ENCODE results near the gene DEFB123. TPM values are rescaled to one million over a fixed set of nuclear protein-coding genes. Genes with fewer than 3 reads are reported as not detected.
"Not testable (repeated sequence)": the region's sequence is repeated elsewhere in the genome, so short reads cannot be mapped to it uniquely, and the experiment has no call there.

The DEFB123 gene, protein sequence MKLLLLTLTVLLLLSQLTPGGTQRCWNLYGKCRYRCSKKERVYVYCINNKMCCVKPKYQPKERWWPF
- not detected for total RNA-seq

DNA sequence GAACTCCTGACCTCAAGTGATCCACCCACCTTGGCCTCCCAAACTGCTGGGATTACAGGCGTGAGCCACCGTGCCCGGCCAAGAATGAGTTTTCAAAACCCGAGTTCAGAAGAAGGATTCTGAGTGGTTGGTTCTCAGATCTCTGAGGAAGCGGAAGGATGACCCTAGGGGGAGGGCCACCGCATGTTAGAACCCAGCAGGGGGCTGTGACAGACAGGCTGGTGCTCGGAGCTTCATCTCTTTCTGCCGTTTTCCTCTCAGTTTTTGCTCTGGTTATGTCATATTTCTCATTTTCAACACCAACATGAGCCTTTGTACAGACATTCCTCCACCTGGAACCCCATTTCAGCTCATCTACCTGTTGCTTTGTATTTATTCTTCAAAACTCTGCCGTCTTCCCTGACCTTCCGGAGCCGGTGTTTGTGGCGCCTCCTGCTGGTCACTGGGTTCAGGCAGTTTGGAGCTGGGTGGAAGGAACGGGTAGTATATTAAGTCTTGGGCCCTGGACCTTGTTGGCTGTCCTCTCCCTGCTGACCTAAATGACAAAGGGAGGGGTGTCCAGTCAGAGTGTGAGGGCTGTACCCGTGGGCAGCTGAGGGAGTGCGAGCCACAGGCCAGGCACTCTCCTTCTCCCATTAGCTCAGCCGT is at the start of gene DEFB123:
DEFB123 (plus strand) TSS at position 621 of the 648 bp plus-strand sequence. CDS start 67 bp downstream, outside the sequence.
- DNase-seq: no peak

DNA sequence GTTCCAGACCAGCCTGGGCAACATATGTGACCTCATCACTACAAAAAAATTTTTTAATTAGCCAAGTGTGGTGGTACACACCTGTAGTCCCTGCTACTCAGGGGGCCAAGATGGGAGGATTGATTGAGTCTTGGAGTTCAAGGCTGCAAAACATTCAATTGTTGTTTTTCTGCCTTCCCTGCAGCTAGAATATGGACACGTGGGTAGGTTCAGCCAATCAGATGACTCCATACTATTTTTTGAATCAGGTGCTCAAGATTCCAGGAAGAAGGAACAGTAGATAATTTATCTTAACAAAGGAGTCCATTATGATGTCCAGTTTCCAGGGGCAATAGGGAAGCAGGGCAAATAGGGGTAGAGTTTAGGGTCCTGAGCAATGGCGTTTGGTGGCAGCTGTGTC is 47.6 kb upstream of the DEFB123 start:
- no peak for DNase-seq

DNA sequence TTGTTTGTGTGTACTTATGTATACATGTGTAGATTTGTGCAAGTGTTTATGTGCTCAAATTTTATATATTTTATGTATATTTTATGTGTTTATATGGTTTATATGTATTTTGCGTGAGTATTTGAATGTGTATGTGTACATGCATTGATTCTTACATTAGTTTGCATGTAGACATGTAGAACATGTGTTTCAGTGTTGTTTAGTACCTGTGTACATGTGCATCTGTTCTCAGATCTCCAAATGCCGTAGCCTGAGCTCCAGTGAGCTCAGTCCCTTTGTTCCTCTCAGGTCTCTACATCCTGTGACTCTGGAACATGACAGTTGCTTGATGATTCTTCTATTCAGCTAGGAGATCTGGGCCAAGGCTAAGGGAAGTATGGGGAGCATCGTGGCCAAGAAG is 45.5 kb upstream of the DEFB123 start:
- no peak for DNase-seq

DNA sequence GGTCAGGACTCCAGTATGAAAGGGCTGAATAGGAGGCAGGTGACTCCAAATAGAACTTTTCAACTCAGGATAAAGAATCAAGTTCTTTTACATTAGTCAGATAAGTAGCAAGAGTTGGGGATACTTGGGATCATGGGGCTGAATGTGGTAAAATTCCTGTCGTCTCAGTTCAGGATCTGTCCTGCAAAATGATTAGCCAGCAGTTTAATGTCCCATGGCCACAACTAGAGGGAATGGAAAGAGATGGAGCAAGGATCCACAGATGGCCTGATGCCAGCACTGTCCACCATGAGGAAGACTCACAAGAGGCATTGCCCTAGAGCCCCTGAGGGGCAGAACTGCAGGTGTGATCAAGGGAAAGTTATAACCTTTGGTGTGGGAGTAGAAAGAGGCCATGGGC is 36.5 kb upstream of the DEFB123 start:
- no peak for DNase-seq

DNA sequence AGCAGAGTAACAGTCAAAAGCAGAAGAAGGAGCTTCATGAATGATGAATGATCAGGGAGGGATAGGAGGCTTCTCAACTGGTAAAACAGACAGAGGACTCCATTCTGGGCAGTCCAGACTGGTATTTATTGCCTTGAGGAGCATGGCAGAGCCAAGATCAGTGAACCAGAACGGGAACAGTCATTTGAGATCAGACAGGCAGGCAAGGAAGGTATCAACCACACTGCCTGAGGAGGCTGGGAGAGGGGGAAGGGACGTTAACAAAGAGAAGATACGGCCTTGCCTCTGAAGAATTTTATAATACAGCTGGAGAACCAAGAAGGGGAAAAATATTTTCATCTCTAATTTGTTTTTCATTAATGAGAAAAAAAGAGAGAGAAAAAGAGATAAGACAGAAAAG is 34.3 kb upstream of the DEFB123 start, which contains the start of gene DEFB121:
DEFB121 (minus strand) TSS at position 101 of the 400 bp plus-strand sequence; CDS start at position 38, 63 bp downstream.
- no peak for DNase-seq

DNA sequence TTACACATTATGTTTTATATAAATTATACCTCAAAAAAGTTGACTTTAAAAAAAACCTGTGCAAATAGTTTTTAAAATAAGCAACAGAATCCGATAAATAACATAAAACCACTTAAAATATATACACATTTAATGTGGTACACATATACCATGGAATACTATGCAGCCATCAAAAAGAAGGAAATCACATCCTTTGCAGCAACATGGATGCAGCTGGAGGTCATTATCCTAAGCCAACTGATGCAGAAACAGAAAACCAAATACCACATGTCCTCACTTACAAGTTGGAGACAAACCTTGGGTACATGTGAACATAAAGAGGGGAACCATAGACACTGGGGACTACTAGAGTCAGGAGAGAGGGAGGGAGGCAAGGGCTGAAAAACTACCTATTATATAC is 30.4 kb upstream of the DEFB123 start:
- no peak for DNase-seq

DNA sequence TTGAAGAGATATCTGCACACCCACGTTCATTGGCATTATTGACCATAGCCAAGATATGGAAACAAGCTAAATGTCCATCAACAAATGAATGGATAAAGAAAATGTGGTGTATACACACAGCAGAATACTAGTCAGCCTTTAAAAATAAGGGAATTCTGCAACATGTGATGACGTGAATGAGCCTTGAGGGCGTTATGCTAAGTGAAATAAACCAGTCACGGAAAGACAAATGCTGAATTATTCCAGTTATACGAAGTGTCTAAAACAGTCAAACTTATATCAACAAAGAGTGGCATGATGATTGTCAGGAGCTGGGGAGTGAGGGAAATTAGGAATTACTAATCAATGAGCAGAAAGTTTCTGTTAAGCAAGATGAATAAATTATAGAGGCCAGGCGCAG is 26.1 kb upstream of the DEFB123 start:
- no peak for DNase-seq

DNA sequence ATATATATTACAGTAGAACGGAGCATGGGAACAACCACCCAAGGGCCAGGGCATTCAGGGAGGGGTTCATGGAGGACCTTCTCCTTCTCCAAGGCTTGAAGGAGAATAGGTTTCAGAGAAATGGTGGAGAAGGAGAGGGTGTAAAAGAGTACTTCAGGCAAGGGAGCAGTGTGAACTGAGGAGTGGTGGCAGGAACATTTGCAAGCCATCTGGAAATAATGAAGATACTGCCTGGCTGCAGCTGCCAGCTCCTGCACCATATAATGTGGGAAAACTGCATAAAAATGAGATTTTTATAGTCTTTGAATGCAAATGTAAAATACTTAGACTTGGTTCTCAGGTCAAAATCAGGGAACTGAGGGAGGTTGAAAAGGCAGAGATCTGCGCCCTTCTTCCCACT is 24.8 kb upstream of the DEFB123 start:
- DNase-seq: no peak

DNA sequence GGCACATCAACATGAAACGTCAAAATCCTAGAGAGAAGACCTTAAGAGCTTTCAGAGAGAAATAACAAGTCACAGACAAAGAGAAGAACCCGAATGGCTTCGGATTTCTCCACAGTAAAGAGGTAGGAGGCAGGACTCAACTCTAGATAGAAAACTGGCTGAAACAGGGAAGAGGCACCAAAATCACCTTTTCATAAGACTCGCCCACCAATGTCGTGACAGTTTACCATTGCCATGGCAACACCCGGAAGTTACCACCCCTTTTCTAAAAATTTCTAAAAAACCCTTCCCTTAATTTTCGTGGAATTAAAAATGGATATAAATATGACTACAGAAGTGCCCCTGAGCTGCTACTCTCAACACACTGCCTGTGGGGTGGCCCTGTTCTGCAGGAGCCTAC is 22.1 kb upstream of the DEFB123 start:
- no peak for DNase-seq

DNA sequence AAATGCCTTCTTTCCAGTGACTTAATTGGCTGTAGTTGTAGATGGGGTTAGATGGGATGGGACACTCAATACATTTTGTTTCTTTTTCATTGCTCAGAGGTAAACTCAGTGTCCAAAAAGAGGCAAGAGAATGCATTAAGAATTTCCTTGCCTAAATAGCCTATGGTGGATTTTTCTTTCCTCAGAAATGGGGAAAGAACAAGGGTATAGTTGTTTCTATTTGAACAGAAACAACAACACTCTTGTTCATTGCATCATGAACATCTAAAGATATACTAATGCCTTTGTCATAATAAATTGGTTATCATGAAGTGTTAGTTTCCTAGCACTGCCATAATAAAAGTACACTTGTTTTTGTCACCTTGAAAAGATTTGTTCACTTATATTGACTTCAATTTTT is 14.6 kb upstream of the DEFB123 start:
- DNase-seq: no peak

DNA sequence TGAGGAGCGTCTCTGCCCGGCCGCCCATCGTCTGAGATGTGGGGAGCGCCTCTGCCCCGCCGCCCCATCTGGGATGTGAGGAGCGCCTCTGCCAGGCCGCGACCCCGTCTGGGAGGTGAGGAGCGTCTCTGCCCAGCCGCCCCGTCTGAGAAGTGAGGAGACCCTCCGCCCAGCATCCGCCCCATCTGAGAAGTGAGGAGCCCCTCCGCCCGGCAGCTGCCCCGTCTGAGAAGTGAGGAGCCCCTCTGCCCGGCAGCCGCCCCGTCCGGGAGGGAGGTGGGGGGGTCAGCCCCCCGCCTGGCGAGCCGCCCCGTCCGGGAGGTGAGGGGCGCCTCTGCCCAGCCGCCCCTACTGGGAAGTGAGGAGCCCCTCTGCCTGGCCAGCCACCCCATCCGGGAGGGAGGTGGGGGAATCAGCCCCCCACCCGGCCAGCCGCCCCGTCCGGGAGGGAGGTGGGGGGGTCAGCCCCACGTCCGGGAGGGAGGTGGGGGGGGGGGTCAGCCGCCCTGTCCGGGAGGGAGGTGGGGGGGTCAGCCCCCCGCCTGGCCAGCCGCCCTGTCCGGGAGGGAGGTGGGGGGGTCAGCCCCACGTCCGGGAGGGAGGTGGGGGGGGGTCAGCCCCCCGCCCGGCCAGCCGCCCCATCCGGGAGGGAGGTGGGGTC is 13.4 kb upstream of the DEFB123 start:
- not testable (repeated sequence) for DNase-seq

DNA sequence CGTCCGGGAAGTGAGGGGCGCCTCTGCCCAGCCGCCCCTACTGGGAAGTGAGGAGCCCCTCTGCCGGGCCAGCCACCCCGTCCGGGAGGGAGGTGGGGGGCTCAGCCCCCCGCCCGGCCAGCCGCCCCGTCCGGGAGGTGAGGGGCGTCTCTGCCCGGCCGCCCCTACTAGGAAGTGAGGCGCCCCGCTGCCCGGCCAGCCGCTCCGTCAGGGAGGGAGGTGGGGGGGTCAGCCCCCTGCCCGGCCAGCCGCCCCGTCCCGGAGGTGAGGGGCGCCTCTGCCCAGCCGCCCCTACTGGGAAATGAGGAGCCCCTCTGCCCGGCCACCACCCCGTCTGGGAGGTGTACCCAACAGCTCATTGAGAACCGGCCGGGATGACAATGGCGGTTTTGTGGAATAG is 12.9 kb upstream of the DEFB123 start:
- DNase-seq: not testable (repeated sequence)

DNA sequence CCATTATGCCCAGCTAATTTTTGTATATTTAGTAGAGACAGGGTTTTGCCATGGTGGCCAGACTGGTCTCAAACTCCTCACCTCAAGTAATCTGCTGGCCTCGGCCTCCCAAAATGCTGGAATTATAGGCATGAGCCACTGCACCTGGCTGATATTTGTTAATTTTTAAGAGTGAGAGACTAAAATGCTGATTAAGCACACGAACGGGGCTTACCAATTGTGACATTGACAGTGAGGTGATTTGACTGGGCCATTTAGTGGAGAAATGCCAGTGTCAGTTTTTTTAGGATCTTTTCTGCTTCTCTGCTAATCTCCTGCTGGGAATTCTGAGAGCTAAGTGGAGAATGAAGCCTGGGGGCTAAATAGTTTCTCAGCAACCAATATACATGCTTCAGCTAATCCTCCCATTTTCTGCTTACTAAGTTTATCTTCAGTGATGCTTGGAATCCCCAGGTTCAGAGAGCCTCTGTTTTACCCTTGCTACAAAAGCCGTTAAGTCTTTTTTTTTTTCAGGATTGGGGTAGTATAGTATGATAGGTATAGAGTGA is 9.8 kb upstream of the DEFB123 start:
- no peak for DNase-seq

DNA sequence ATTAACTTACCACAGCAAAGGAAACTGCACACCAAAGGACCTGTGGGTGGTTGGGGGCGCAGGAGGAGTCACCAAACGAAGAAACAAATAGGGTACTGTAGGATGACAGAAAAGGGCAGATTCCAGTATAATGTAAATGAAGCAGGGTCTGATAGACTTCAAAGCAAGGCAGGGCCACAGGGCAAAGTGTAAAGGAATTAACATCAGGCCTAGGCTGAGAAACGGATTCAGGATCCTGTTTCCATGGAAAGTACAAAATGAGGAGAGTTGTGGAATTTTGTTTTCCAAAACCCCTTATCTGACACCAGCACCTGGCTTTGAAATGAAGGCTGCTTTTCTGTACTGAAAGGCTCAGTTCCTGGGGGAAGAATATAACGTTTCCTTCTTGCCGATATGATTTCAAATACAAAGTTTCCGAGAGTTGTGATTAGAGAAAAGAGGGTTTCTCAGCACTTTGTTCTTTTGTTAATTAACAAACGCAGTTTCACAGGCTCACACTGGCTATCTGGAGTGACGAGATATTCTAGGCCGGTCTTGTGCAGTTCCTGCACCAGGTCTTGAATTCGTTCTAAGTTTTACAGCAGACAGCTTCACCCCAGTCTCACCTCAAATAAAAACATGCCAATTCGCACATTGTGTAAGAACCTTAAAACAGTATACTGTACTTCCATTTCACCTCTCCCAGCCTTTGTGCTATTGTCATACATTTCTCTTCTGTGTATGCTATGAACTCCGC is 5.8 kb downstream of the DEFB123 start:
- no peak for DNase-seq

DNA sequence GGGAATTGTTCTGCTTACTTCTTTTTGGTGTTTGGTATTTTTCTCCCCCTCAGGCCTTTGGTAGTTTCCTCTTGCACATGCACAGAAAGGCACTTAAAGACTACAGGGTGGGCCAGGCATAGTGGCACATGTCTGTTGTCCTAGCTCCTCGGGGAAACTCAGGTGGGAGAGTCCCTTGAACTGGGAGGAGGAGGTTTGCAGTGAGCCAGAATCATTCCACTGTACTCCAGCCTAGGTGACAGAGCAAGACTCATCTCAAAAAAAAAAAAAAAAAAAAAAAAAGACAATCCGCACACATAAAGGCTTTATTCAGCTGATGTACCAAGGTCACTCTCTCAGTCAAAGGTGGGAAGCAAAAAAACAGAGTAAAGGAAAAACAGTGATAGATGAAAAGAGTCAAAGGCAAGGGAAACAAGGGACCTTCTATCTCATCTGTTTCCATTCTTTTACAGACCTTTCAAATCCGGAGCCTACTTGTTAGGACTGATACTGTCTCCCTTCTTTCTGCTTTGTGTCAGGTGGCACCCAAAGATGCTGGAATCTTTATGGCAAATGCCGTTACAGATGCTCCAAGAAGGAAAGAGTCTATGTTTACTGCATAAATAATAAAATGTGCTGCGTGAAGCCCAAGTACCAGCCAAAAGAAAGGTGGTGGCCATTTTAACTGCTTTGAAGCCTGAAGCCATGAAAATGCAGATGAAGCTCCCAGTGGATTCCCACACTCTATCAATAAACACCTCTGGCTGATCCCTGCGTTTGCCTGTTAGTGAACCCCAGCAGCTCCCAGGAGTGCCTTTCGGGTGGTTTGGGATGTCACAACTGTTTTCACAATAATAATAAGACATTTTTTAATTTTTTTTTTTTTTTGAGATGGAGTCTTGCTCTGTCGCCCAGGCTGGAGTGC is 9.3 kb downstream of the DEFB123 start:
- no peak for DNase-seq

DNA sequence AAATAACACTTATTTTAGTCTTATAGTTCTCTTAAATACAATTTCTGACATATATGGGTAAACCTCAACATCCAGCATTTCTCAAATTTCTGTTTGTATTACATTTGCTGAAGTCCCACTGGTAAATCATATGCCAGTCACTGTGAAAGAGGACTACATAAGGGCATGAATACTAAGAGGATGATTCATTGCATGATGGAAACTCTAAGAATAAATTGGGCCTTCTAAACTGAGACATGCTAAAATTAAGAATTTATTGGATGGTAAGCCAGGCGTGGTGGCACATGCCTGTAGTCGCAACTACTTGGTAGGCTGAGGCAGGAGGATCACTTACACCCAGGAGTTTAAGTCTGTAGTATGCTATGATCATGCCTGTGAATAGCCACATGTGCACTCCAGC is 12.1 kb downstream of the DEFB123 start:
- no peak for DNase-seq

DNA sequence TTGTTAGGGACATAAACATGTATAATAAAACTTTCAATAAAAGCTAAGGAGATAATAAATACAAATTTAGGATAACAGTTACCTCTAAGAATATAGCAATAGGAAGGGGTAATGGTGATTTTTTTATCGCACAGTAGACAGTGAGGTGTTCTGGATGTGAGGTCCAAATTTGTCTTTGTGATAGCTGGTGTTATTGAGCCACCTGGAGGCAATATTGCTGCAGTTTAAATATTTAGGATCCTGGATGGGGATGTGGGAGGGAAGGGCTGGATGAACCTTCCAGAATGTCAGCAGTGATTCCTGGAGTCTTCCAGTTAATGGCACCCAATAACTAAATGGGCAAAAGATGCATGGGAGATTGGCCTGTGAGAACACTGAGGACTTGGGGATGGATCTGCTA is 13.9 kb downstream of the DEFB123 start:
- no peak for DNase-seq

DNA sequence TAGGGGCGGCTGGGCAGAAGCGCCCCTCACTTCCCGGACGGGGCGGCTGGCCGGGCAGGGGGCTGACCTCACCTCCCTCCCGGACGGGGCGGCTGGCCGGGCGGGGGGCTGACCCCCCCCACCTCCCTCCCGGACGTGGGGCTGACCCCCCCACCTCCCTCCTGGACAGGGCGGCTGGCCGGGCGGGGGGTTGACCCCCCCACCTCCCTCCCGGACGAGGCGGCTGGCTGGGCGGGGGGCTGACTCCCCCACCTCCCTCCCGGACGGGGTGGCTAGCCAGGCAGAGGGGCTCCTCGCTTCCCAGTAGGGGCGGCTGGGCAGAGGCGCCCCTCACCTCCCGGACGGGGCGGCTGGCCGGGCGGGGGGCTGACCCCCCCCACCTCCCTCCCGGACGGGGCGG is 30.5 kb downstream of the DEFB123 start:
- DNase-seq: not testable (repeated sequence)

DNA sequence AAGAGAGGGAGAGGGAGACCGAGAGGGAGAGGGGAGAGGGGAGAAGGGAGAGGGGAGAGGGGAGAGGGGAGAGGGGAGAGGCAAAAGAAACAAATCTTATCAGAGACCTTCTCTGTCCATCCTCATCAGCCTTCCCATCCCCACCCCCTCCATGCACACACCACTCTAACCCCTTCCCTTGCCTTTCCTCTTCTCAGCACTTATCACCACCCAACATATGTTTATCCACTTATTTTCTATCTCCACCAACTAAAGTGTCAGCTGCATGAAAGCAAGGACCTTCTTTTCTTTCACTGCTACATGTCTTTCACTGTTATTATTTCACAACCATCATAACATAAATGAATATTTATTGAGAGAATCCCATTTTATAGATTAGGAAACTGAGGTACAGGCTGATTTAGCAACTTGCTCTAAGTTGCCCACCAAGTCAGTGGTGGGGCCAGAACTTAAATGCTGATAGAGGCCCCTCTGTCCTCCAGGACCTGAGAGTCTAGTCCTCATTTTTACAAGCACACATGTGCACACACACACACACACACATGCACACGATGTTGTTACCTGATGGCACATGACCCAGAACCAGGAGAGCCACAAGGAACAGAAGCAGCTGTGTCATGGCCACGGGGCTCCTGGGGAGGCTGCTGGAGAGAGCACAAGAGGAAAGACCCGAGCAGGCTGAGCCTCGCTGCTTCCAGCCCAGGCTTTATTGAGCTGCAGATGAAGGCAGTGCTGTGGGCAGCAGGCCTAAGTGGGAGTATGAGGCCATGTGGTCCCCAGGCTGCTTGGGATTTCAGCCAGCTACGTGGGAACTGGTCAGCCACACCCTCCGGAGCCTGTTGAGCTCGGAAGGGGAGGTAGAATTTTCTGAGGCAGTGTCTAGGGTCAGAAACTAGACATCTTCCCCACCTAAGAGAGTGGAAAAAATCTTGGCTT is 32.2 kb downstream of the DEFB123 start:
- peak; percentile 33 for DNase-seq

DNA sequence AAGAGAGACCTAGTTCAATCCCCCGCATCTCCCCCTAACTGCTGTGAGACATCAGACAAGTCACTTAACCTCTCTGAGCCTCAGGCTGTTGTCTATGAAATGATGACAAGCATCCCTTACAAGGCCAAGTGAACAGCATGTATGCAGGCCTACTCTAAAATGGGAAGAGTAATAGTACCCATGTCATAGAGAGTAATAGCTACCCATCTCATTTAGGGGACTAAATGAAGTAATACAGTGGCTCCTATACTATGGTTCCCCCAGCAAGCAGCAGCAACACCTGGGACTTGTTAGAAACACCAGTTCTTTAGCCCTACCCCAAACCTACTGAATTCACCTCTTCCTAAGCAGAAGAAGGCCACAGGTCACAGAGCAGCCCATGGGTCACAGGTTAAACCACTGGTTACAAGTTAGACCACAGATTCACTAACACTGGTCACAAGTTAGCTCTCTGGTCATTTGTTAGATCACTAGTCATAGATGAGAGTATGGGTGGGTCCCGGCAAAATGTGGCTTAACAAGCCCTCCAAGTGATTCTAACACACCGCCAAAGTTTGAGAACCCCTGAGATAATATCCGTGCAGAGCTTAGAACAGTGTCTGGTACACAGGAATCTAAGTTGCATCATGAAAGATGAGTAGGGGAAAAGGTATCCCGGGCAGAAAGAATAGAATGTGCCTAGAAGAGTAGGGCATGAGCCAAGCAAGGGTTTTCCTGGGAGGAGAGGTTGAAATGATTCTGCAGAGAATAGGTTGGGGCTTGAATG is 33.1 kb downstream of the DEFB123 start:
- no peak for DNase-seq
